GM12878 (cell line): ENCODE measurements around the gene OPRD1. TPM values are rescaled to one million over a fixed set of nuclear protein-coding genes. Genes with fewer than 3 reads are reported as not detected.

Experiments used
- CBX5 ChIP-seq: sonication (generic); IDR thresholded peaks from 2 replicates; pipeline ENCODE4 v1.6.1; 2016; ENCODE audit warnings: low read depth, moderate library complexity, mild to moderate bottlenecking, inconsistent platforms
- HCFC1 ChIP-seq: fragments of 150-350 bp; IDR thresholded peaks from 2 replicates; pipeline ENCODE4 v1.6.1; 2014; ENCODE audit warnings: low read length
- KAT2A ChIP-seq: conservative IDR thresholded peaks from 2 replicates; pipeline ENCODE4 v1.6.1; 2011; ENCODE audit warnings: low read depth, low read length; ENCODE audit not compliant: control insufficient read depth
- NFXL1 ChIP-seq: fragments of 450-650 bp; IDR thresholded peaks from 2 replicates; pipeline ENCODE4 v1.6.1; 2017; ENCODE audit warnings: antibody characterized with exemption, mild to moderate bottlenecking, borderline replicate concordance
- NRF1 ChIP-seq: conservative IDR thresholded peaks from 2 replicates; pipeline ENCODE4 v1.6.1; 2011; ENCODE audit warnings: mild to moderate bottlenecking, low read depth, low read length, improper control_type of control experiment
- RB1 ChIP-seq: fragments of 450-650 bp; formaldehyde crosslinking; IDR thresholded peaks from 2 replicates; pipeline ENCODE4 v1.6.1; 2017; ENCODE audit warnings: mild to moderate bottlenecking, borderline replicate concordance
- SPI1 ChIP-seq: IDR thresholded peaks from 2 replicates; pipeline ENCODE4 v1.6.1; 2011; ENCODE audit warnings: low read depth, mild to moderate bottlenecking, low read length, moderate library complexity, borderline replicate concordance; ENCODE audit not compliant: insufficient read depth
- YY1 ChIP-seq: IDR thresholded peaks from 2 replicates; pipeline ENCODE4 v1.6.1; 2011; ENCODE audit warnings: low read depth, mild to moderate bottlenecking, low read length
- polyA plus RNA-seq, 11 experiments: library from polyadenylated mRNA; depleted of rRNA in 4 of 11; unstranded in 6 of 11; stranded (reverse) in 5 of 11; fragments of >200 nt; fragmentation: Nextera tagmentation in 4 of 11; fragmentation: Illumina TruSeq in 1 of 11; extraction: Ambion mirVana in 4 of 11; extraction: Trizol in 1 of 11; gene quantifications; 1 replicate in 1 of 11; 2 replicates in 10 of 11; pipeline versions ENCODE4 v1.2.1 to v1.2.3, GENCODE V29; 2011 to 2016; ENCODE audit warnings: inconsistent platforms in 2 of 11, missing spikeins in 2 of 11, low read depth in 1 of 11
- total RNA-seq, 4 experiments: library from RNA; depleted of rRNA in 3 of 4; stranded (reverse); fragments of >200 nt in 3 of 4; fragmentation: Illumina TruSeq in 1 of 4; extraction: Trizol in 1 of 4; gene quantifications; 2 replicates each; pipeline versions ENCODE4 v1.2.1 to v1.2.3, GENCODE V29; 2013 to 2021
- TF ChIP-seq, protein P1 (sequence below): fragments of 450-650 bp; IDR thresholded peaks from 2 replicates; pipeline ENCODE4 v1.6.1; 2018; ENCODE audit warnings: borderline replicate concordance, mild to moderate bottlenecking; ENCODE audit not compliant: partially characterized antibody
- TF ChIP-seq, protein P2 (sequence below): IDR thresholded peaks from 2 replicates; pipeline ENCODE4 v1.6.1; 2012; ENCODE audit warnings: mild to moderate bottlenecking, low read depth, low read length
- TF ChIP-seq, protein P3 (sequence below): IDR thresholded peaks from 2 replicates; pipeline ENCODE4 v1.6.1; 2011; ENCODE audit warnings: low read depth, low read length, improper control_type of control experiment, borderline replicate concordance
- TF ChIP-seq, protein P4 (sequence below): fragments of 450-650 bp; IDR thresholded peaks from 2 replicates; pipeline ENCODE4 v1.6.1; 2014; ENCODE audit warnings: mild to moderate bottlenecking

OPRD1 gene
- total and polyA plus RNA-seq, 10 of the 15 experiments (the other 5 are each of a cell fraction or from before 2014, with no cell fraction given) = 0.02 TPM; not detected in 8

DNA sequence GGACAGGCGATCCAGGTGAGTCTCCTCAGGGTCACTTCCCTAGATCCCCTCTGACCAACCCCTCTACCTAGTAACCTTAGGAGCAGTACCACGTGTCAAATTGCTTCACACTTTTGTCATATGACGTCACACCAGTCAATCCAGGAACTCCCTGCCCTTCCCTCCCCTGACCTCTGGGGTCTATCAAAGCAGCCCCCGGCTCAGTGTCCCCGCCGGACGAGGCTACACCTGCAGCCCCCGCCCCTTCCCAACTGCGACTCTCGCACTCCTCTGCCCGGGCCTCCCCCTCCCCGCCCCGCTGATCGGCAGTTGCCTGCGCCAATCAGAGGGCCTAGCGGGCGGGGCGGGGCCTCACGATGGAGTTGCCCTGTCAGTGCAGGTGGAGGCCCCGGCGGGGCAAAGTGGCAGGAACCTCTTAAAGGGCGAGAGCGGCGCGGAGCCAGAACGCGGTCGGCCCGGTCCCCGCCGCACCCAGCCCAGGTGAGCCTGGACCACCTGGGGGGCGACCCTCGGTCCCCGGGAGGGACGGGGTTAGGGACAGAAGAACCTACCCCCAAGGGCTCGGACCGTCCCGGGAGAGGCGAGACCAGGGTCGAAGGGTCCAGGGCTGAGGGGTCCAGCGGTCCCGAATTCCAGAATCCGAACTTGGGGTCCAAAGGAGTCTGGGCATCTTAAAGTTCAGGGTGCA lies 74.9 kb downstream of the OPRD1 start (continued):
- TF ChIP-seq, protein P1, sequence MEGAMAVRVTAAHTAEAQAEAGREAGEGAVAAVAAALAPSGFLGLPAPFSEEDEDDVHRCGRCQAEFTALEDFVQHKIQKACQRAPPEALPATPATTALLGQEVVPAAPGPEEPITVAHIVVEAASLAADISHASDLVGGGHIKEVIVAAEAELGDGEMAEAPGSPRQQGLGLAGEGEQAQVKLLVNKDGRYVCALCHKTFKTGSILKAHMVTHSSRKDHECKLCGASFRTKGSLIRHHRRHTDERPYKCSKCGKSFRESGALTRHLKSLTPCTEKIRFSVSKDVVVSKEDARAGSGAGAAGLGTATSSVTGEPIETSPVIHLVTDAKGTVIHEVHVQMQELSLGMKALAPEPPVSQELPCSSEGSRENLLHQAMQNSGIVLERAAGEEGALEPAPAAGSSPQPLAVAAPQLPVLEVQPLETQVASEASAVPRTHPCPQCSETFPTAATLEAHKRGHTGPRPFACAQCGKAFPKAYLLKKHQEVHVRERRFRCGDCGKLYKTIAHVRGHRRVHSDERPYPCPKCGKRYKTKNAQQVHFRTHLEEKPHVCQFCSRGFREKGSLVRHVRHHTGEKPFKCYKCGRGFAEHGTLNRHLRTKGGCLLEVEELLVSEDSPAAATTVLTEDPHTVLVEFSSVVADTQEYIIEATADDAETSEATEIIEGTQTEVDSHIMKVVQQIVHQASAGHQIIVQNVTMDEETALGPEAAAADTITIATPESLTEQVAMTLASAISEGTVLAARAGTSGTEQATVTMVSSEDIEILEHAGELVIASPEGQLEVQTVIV = no peak
- TF ChIP-seq KAT2A = no peak
- TF ChIP-seq, protein P2, sequence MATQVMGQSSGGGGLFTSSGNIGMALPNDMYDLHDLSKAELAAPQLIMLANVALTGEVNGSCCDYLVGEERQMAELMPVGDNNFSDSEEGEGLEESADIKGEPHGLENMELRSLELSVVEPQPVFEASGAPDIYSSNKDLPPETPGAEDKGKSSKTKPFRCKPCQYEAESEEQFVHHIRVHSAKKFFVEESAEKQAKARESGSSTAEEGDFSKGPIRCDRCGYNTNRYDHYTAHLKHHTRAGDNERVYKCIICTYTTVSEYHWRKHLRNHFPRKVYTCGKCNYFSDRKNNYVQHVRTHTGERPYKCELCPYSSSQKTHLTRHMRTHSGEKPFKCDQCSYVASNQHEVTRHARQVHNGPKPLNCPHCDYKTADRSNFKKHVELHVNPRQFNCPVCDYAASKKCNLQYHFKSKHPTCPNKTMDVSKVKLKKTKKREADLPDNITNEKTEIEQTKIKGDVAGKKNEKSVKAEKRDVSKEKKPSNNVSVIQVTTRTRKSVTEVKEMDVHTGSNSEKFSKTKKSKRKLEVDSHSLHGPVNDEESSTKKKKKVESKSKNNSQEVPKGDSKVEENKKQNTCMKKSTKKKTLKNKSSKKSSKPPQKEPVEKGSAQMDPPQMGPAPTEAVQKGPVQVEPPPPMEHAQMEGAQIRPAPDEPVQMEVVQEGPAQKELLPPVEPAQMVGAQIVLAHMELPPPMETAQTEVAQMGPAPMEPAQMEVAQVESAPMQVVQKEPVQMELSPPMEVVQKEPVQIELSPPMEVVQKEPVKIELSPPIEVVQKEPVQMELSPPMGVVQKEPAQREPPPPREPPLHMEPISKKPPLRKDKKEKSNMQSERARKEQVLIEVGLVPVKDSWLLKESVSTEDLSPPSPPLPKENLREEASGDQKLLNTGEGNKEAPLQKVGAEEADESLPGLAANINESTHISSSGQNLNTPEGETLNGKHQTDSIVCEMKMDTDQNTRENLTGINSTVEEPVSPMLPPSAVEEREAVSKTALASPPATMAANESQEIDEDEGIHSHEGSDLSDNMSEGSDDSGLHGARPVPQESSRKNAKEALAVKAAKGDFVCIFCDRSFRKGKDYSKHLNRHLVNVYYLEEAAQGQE = no peak
- TF ChIP-seq RB1 = peak; percentile 65; the same call in 1 of the 2 replicates
- TF ChIP-seq, protein P3, sequence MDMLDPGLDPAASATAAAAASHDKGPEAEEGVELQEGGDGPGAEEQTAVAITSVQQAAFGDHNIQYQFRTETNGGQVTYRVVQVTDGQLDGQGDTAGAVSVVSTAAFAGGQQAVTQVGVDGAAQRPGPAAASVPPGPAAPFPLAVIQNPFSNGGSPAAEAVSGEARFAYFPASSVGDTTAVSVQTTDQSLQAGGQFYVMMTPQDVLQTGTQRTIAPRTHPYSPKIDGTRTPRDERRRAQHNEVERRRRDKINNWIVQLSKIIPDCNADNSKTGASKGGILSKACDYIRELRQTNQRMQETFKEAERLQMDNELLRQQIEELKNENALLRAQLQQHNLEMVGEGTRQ = peak; percentile 40; the same call in 1 of the 2 replicates
- no peak for TF ChIP-seq CBX5
- TF ChIP-seq SPI1 = no peak
- TF ChIP-seq, protein P4, sequence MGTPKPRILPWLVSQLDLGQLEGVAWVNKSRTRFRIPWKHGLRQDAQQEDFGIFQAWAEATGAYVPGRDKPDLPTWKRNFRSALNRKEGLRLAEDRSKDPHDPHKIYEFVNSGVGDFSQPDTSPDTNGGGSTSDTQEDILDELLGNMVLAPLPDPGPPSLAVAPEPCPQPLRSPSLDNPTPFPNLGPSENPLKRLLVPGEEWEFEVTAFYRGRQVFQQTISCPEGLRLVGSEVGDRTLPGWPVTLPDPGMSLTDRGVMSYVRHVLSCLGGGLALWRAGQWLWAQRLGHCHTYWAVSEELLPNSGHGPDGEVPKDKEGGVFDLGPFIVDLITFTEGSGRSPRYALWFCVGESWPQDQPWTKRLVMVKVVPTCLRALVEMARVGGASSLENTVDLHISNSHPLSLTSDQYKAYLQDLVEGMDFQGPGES = peak; percentile 60
- no peak for TF ChIP-seq NFXL1
- TF ChIP-seq YY1 = no peak
- TF ChIP-seq HCFC1 = no peak
- TF ChIP-seq NRF1 = no peak
